Stimulated activated CD8-positive, alpha-beta memory T cell treated with anti-CD3 and anti-CD28 coated beads, Interleukin-2, amount 100 ng/mL, for 48 hours (primary cell): Measurements from ENCODE around the gene DNAJA3.

Source experiments
- DNase-seq, 2 donors: peaks; one replicate each; pipeline ENCODE4 v3.0.0-alpha.2; 2020; ENCODE audit warnings: low read depth in 2 of 2

The DNAJA3 gene

DNA sequence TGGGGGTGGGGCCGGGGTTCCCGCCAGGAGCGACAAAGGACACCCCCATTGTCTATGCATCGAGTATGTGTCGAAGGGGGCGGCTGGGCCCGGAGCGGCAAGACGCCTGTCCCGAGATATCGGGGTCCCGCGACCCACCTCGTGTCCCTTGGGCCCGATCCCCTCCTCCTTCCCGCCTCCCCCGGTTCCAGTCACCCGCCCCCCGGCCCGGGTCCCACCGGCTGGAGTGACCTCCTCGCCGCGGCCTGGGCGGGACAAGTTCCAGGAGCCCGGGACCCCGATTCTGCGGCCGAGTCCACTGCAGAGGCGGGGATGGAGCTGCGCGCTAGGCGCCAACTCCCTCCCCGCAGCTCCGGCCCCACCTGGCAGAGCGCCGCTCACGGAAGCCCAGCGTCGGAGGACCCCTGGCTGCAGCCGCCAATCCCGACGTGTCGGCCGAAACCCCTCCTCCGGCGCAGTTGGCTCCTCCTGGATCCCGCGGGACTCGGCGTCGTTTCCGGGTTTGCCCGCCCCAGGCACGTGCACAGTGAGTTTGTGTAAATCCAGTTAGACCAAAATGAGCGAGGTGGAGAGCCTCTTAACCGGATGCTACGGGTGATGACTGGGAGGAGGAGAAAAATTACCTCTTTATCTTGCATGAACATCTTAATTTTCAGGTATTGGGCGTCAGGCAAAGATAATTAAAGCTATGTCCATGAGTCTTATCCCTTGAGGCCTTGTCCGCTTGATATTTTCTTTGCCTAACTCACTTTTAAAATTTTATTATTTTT, 48.7 kb downstream of the DNAJA3 start, which contains the start of gene NMRAL1:
TSS of gene NMRAL1 (minus strand) at position 434 of the 770 bp plus-strand sequence. CDS start 493 bp downstream, outside the sequence.
- DNase-seq: peak; percentile 87 to 90

GRCh38 chr16:4475880-4476788, 50.5 kb downstream of the DNAJA3 start, which contains the start of gene HMOX2:
Gene HMOX2, plus strand, starts transcription at chr16:4476398. Its CDS starts 29,127 bp downstream, at chr16:4505525.
- peak; percentile 92 for DNase-seq

DNA sequence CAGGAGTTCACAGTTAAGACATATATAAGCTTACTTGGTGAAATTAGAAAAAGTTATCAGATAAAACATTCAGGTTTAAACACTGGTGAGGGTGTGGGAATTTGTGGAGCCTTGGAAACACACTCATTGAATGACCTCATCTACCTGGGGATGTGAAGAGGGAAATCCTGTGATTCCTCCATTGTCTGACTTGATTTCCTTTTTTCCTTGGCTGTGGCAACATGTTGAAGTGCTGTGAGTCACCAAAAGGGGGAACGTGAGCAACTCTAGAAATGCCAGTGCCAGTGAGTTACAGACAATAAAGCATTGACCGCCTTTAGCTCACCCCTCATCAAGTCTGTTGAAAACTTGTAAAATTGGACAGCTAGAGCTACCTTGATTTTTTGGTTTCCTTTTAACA, 52.3 kb downstream of the DNAJA3 start:
- DNase-seq: no peak

- no peak for DNase-seq
Measured at GRCh38 chr16:4481526-4481925, 55.9 kb downstream of the DNAJA3 start.

GRCh38 chr16:4481963-4482362, 56.3 kb downstream of the DNAJA3 start:
- DNase-seq: no peak

DNA sequence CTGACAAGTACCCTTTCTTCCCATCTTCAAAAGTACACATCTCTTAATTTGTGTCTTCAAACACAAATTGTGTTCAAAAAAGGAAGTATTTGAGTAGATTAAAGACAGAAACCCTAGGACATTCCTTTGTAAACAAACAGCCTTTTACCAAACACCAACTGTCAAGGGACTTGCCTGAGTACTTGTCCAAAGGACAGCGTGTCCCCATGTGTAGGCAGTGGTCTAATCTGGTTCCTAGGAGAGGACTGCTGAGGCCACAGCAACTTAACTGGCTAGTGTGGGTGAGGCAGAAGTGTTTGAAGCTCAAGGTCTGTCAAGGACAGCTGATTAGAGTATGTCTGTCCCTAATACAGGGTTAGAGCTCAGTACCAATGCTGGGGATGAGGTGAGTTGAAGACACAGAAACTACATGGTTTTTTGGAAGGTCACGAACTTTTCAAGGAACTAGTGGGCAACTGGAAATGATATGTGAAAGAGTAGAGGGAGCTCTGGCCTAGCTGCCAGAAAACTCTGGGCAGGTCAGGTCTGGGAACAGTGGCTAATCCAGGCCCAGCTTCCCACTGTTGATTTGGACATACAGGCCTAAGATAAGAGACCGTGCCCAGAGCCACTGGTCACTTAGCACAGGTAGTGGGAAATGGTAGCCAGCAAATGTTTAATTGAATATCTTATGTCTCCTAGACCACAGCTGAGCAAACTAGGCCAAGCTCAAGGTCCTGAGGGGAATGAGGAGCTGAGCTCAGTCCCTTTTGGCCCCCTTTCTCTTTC, 60.6 kb downstream of the DNAJA3 start:
- DNase-seq: no peak

- no peak for DNase-seq
Measured at GRCh38 chr16:4487955-4488498, 62.4 kb downstream of the DNAJA3 start.

- no peak for DNase-seq
Measured at GRCh38 chr16:4488499-4488967, 62.9 kb downstream of the DNAJA3 start.

DNA sequence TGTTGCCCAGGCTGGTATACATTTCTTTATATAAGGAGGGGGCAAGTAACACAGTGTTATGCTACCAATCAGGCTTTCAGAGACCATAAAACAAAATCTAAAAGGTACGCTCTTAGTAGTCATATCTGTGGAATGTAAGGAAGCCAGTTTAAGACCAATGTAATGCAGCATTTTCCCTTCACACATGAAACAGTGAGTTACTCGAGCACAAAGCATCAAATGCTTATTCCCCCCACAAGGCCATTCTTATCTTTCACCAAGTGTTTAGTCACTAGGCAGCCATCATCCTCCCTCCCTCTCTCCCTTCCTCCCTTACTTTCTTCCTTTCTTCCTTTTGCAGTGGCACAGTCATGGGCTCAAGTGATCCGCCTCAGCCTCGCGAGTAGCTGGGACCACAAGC, 63.4 kb downstream of the DNAJA3 start:
- DNase-seq: no peak

DNA sequence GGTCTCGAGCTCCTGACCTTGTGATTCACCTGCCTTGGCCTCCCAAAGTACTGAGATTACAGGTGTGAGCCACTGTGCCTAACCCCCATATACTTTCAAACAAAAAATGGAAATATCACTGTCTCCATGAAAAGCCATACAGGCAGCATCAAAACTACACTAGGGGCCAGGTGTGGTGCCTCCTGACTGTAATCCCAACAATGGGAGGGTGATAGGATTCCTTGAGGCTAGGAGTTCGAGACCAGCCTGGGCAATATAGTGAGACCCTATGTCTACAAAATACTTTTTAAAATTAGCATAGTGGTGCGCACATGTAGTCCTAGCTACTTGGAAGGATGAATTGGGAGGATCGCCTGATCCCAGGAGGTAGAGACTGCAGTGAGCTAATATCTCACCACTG, 66.2 kb downstream of the DNAJA3 start:
- no peak for DNase-seq

GRCh38 chr16:4494746-4495490, 69.2 kb downstream of the DNAJA3 start:
- no peak for DNase-seq

GRCh38 chr16:4495766-4496165, 70.1 kb downstream of the DNAJA3 start:
- DNase-seq: no peak

GRCh38 chr16:4496305-4496704, 70.6 kb downstream of the DNAJA3 start:
- DNase-seq: no peak

DNA sequence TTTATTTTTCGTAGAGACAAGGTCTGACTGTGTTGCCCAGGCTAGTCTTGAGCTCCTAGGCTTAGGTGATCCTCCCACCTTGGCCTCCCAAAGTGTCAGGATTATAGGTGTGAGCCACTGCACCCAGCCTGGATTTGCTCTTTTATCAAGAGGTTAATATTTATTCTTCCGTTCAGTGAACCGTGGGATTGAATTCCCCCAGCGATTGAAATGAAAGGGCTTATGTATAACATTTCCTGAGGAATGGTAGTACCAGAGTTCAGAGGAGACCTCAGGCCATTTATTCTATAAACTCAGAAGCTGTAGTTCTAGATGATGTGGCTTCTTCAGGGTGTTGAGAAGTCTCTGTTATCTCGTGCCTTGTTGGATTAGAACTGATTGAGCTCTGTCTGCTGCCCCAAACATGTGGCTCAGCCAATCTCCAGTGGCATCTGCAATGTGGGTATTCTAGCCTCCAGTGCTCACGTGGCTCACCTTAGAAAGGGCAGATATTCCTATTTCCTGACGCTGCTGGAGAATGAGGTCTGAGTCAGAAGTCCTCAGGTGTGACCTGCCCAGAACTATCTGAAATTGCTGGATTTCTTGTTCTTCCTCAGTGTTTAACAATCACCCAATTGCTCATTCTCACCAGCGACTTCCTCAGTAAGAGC, 73.0 kb downstream of the DNAJA3 start:
- DNase-seq: no peak

DNA sequence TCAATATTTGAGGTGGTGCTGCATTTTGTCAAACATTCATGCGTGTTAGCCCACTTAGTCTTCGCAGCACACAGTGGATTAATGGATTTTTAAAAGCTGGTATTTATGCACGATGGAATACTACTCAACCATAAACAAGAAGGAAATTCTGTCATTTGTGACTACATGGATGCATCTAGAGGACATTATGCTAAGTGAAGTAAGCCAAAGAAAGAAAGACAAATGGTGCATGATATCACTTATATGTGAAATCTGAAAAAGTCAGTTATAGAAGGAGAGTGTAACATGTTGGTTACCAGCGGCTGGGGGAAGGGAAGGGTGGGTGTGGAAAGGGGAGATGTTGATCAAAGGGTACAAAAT, 73.5 kb downstream of the DNAJA3 start:
- DNase-seq: no peak

DNA sequence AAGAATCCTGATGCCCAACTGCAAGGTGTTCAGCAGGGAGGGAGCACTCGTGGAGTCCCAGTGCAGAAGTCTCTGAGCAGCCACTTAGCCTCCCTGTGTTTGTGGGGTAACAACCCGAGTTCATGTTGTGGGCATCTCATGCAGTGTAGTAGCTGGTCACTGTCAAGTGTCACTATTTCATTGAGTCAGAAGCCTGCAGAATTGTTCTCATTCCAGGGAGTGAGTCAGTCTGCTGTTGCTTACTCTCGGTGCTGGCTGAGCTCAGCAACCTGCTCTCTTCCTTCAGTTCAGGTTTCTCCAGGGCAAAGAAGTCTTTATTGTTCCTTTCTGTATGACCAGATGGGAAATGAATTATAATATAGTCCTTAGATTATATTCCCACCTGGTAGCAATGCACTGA, 74.6 kb downstream of the DNAJA3 start:
- DNase-seq: no peak

GRCh38 chr16:4501071-4501478, 75.4 kb downstream of the DNAJA3 start:
- no peak for DNase-seq

- peak; percentile 46 to 49 for DNase-seq
Measured at GRCh38 chr16:4505356-4506147, 79.9 kb downstream of the DNAJA3 start.
